ENCODE measurements around the gene NEK7.
A peak's percentile ranks its signal among the peaks of the same experiment; 100 is the strongest.

The NEK7 gene

GRCh38 chr1:198158735-198159589, 2.2 kb downstream of the NEK7 start:
- ChIA-PET POLR2A (no interaction called here), CTCF (interaction anchor here (0.8 to 1.4 kb wide), 6 partner anchors 9 to 215 kb away, joined by 3 to 5 read pairs (median 4); no protein-coding TSS in a partner anchor)
- TF ChIP-seq, protein P1, sequence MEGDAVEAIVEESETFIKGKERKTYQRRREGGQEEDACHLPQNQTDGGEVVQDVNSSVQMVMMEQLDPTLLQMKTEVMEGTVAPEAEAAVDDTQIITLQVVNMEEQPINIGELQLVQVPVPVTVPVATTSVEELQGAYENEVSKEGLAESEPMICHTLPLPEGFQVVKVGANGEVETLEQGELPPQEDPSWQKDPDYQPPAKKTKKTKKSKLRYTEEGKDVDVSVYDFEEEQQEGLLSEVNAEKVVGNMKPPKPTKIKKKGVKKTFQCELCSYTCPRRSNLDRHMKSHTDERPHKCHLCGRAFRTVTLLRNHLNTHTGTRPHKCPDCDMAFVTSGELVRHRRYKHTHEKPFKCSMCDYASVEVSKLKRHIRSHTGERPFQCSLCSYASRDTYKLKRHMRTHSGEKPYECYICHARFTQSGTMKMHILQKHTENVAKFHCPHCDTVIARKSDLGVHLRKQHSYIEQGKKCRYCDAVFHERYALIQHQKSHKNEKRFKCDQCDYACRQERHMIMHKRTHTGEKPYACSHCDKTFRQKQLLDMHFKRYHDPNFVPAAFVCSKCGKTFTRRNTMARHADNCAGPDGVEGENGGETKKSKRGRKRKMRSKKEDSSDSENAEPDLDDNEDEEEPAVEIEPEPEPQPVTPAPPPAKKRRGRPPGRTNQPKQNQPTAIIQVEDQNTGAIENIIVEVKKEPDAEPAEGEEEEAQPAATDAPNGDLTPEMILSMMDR (IDR thresholded peaks at IDR 0.05; ENCODE audit: control extremely low read depth, extremely low read depth, low read depth, missing control alignments): no peak
- DNase-seq (ENCODE audit: extremely low spot score): peak; percentile 87

- TF ChIP-seq, protein P1 (IDR thresholded peaks at IDR 0.05; ENCODE audit: control extremely low read depth, extremely low read depth, low read depth, missing control alignments): no peak
- CTCF ChIA-PET: no interaction called here
- no peak for DNase-seq (ENCODE audit: extremely low spot score)
- POLR2A ChIA-PET: no interaction called here
Measured at GRCh38 chr1:198160222-198160621, 3.4 kb downstream of the NEK7 start.

- ChIA-PET POLR2A (no interaction called here), CTCF (interaction anchor here (0.9 kb wide), 1 partner anchor 27 kb away, joined by 3 read pairs; no protein-coding TSS in a partner anchor)
- DNase-seq (ENCODE audit: extremely low spot score): no peak
- TF ChIP-seq, protein P1 (IDR thresholded peaks at IDR 0.05; ENCODE audit: control extremely low read depth, extremely low read depth, low read depth, missing control alignments): no peak
Measured at GRCh38 chr1:198160946-198161614, 4.3 kb downstream of the NEK7 start.

DNA sequence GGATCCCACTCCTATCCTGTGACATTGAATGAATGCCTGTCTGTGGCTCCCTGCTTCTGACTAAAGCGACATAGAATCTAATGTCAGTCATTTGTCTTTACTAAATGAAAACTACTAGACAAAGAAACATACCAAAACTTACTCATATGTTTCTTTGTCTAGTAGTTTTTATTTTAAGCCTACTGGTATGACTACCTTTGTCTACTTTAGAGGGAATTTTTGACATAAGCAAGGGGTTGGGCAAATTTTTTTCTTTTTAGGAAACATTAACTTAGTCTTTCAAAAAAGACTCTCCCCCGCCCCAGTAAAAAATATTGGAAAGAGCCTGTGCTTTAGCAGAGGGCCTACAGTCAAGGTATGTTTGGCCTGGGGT, 4.9 kb downstream of the NEK7 start:
- ChIA-PET CTCF (interaction anchor here (0.9 kb wide), 1 partner anchor 26 kb away, joined by 3 read pairs; no protein-coding TSS in a partner anchor), POLR2A (interaction anchor here (0.8 kb wide), 1 partner anchor 13 kb away, joined by 3 read pairs; no protein-coding TSS in a partner anchor)
- DNase-seq (ENCODE audit: extremely low spot score): no peak
- TF ChIP-seq, protein P1 (IDR thresholded peaks at IDR 0.05; ENCODE audit: control extremely low read depth, extremely low read depth, low read depth, missing control alignments): no peak

- TF ChIP-seq, protein P1 (IDR thresholded peaks at IDR 0.05; ENCODE audit: control extremely low read depth, extremely low read depth, low read depth, missing control alignments): no peak
- DNase-seq (ENCODE audit: extremely low spot score): peak; percentile 31
- CTCF ChIA-PET: interaction anchor here (0.9 kb wide), 1 partner anchor 26 kb away, joined by 3 read pairs; no protein-coding TSS in a partner anchor
- POLR2A ChIA-PET: interaction anchor here (0.8 kb wide), 1 partner anchor 12 kb away, joined by 3 read pairs; no protein-coding TSS in a partner anchor
Measured at GRCh38 chr1:198162091-198162767, 5.4 kb downstream of the NEK7 start.

Data from GM10248 (cell line).